Calu3 (cell line): ENCODE measurements around the gene IGF2. TPM values are rescaled to one million over a fixed set of nuclear protein-coding genes. Genes with fewer than 3 reads are reported as not detected.

Experiments used
- BruUV-seq: library from RNA; stranded (reverse); fragments of 400-500 nt; replicated peaks from 2 replicates; lab custom pipeline; 2021; lab: Mats Ljungman, UMichigan
- CTCF ChIA-PET: fragments of 300-600 bp; sonication (Branson Sonifier 250); formaldehyde crosslinking; loops from one replicate; lab custom pipeline; 2022; ENCODE audit warnings: antibody characterized with exemption; lab: Charles Lee
- DNase-seq: peaks from one replicate; pipeline ENCODE4 v3.0.0; 2022
- H3K27ac Mint-ChIP-seq: one replicate; pipeline ENCODE4 v1.8.0; 2022; ENCODE audit warnings: mixed read lengths; ENCODE audit not compliant: unreplicated experiment
- H3K27me3 Mint-ChIP-seq: one replicate; pipeline ENCODE4 v1.8.0; 2022; ENCODE audit warnings: mixed read lengths; ENCODE audit not compliant: unreplicated experiment
- H3K36me3 Mint-ChIP-seq: one replicate; pipeline ENCODE4 v1.8.0; 2022; ENCODE audit warnings: mild to moderate bottlenecking, moderate library complexity, mixed read lengths; ENCODE audit not compliant: insufficient read depth, unreplicated experiment
- H3K4me1 Mint-ChIP-seq: one replicate; pipeline ENCODE4 v1.8.0; 2022; ENCODE audit warnings: mild to moderate bottlenecking, low read depth, mixed read lengths; ENCODE audit not compliant: unreplicated experiment
- H3K4me3 Mint-ChIP-seq: one replicate; pipeline ENCODE4 v1.8.0; 2022; ENCODE audit warnings: mild to moderate bottlenecking, low read depth, moderate library complexity, mixed read lengths; ENCODE audit not compliant: unreplicated experiment
- H3K9me3 Mint-ChIP-seq: one replicate; pipeline ENCODE4 v1.8.0; 2022; ENCODE audit warnings: low read depth, mixed read lengths; ENCODE audit not compliant: unreplicated experiment
- intact Hi-C: fragments of 100-400 bp; cut with micrococcal nuclease; formaldehyde crosslinking; loops from one replicate; pipeline ENCODE4 v1.10.0; 2022; ENCODE audit not compliant: unreplicated experiment
- total RNA-seq: library from RNA; stranded (reverse); gene quantifications from 2 replicates; pipeline ENCODE4 v1.2.3, GENCODE V29; 2022
- TF ChIP-seq, protein P1 (sequence below): fragments of 200-600 bp; IDR thresholded peaks from one replicate; pipeline ENCODE4 v1.8.0; 2022; ENCODE audit warnings: antibody characterized with exemption; ENCODE audit not compliant: unreplicated experiment

Gene IGF2
- total RNA-seq, 1 experiment from 2014 or later, result 0.45 TPM

DNA sequence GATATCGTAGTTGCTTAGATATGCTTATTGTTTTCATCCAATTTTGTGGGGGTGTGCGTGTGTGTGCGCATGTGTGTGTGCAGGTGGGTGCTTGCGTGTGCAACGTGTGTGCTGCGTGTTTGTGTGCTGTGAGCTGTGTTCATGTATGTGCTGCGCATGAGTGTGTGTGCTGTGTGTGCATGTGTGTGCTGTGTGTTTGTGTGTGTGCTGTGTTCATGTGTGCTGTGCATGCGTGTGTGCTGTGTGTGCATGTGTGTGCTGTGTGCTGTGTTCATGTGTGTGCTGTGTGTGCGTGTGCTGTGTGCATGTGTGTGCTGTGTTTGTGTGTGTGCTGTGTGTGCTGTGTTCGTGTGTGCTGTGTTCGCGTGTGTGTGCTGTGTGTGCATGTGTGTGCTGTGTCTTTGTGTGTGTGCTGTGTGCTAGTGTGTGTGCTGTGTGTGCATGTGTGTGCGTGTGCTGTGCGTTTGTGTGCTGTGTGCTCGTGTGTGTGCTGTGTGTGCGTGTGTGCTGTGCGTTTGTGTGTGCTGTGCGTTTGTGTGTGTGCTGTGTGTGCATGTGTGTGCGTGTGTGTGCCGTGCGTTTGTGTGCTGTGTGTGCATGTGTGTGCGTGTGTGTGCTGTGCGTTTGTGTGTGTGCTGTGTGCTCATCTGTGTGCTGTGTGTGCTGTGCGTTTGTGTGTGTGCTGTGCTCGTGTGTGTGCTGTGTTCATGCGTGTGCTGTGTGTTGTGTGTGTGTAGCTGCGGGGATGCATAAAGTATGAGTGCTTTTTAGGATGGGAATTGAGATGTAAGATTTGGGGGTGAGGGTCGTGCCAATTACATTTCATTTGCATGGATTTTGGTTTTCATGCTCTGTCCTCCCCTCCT lies 7.6 kb downstream of the IGF2 start:
- no peak for DNase-seq
- H3K27ac Mint-ChIP-seq, result no peak overlapping the region
- H3K27me3 Mint-ChIP-seq, result peaks cover 76% of the 10 kb centered on the region
- H3K36me3 Mint-ChIP-seq, result no peaks in the 10 kb centered on the region
- TF ChIP-seq, protein P1, sequence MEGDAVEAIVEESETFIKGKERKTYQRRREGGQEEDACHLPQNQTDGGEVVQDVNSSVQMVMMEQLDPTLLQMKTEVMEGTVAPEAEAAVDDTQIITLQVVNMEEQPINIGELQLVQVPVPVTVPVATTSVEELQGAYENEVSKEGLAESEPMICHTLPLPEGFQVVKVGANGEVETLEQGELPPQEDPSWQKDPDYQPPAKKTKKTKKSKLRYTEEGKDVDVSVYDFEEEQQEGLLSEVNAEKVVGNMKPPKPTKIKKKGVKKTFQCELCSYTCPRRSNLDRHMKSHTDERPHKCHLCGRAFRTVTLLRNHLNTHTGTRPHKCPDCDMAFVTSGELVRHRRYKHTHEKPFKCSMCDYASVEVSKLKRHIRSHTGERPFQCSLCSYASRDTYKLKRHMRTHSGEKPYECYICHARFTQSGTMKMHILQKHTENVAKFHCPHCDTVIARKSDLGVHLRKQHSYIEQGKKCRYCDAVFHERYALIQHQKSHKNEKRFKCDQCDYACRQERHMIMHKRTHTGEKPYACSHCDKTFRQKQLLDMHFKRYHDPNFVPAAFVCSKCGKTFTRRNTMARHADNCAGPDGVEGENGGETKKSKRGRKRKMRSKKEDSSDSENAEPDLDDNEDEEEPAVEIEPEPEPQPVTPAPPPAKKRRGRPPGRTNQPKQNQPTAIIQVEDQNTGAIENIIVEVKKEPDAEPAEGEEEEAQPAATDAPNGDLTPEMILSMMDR, result no peak
- CTCF ChIA-PET, result no interaction called here
- intact Hi-C loops, result no loop called here
- no peak overlapping the region for H3K4me3 Mint-ChIP-seq
- H3K4me1 Mint-ChIP-seq, result no peaks in the 10 kb centered on the region
- peaks cover 3% of the 10 kb centered on the region for H3K9me3 Mint-ChIP-seq
- BruUV-seq, result no TSS peak

DNA sequence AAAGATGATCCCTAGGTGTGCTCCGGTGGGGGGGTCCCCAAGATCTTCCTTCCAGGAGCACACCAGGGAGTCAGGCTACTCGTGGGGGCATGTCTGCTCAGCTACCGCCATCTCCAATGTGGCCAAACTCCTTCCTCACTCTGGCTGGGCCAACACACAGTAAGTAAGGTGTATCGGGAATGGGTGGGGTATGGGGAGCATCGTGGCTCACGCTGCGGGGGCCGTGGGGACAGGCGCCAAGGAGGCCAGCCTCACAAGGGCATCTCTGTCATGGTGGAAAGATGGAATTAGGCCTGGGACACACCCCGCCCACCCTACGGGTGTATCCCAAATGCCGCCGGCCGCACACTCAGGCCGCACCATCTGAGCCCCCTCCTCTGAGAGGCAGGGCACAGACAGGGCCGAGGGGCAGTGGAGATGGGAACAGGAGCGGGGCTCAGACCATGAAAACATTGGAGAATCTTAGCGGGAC lies 8.3 kb downstream of the IGF2 start:
- H3K4me1 Mint-ChIP-seq, result no peaks in the 10 kb centered on the region
- peaks cover 3% of the 10 kb centered on the region for H3K9me3 Mint-ChIP-seq
- no peak overlapping the region for H3K4me3 Mint-ChIP-seq
- TF ChIP-seq, protein P1, result no peak
- CTCF ChIA-PET, result no interaction called here
- intact Hi-C loops, result no loop called here
- H3K36me3 Mint-ChIP-seq, result no peaks in the 10 kb centered on the region
- BruUV-seq, result no TSS peak
- no peak for DNase-seq
- no peak overlapping the region for H3K27ac Mint-ChIP-seq
- H3K27me3 Mint-ChIP-seq, result peaks cover 73% of the 10 kb centered on the region

DNA sequence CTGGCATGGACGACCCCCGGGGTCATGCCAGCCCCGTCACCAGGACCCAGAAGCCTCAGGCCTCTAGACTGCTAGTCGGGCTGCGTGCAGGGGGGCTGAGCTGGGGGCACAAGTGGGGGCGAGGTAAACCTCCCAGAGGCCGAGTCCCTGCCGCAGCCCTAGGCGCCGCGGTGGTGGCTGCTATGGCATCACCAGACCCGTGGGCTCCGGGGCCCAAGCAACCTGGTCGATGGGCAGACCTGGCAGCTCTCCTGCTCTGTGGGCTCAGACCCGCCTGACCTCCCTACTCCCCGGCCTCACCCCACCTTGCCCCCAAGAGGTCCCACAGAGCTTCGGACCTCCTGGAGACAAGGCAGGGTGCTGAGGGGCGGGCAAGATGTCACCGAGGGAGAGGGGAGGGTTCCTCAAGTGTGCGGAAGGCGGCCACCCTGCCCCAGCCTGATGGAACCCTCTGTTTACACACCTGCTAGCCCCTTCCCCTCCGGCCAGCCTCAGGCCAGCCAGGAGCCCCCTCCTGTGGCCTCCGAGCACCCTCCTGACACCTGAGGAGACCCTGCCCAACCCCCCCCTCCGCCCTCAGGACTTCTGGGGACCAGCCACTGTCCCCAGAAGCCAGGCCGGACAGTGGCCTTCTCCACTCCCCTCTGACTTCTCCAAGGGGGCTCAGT lies 9.4 kb downstream of the IGF2 start:
- no peak overlapping the region for H3K4me3 Mint-ChIP-seq
- DNase-seq, result no peak
- intact Hi-C loops, result no loop called here
- H3K9me3 Mint-ChIP-seq, result peaks cover 3% of the 10 kb centered on the region
- TF ChIP-seq, protein P1, result no peak
- peaks cover 73% of the 10 kb centered on the region for H3K27me3 Mint-ChIP-seq
- H3K36me3 Mint-ChIP-seq, result no peaks in the 10 kb centered on the region
- CTCF ChIA-PET, result no interaction called here
- no peaks in the 10 kb centered on the region for H3K4me1 Mint-ChIP-seq
- no TSS peak for BruUV-seq
- no peak overlapping the region for H3K27ac Mint-ChIP-seq

DNA sequence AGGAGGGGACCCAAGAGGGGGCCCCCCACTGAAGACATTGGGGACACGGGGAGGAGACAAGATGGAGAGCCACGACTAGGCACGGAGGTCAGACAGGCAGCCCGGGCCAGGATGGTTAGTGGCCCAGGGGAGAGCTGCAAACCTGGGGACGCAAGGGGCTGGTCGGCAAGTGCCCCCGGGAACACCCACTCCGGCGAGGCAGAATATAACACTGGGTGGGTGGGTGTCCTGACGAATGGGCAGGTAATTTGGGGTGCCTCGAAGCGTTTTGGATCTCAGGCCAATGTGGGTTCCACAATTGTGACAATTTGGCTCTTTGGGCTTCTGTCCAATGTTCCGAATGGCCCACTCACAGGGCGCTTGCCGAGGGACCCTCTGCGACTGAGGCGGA lies 9.9 kb downstream of the IGF2 start:
- Mint-ChIP-seq H3K27me3 (peaks cover 73% of the 10 kb centered on the region), H3K4me3 (no peak overlapping the region), H3K36me3 (no peaks in the 10 kb centered on the region), H3K9me3 (peaks cover 3% of the 10 kb centered on the region), H3K27ac (no peak overlapping the region), H3K4me1 (no peaks in the 10 kb centered on the region)
- TF ChIP-seq, protein P1, result no peak
- CTCF ChIA-PET, result interaction anchor here (0.6 kb wide), 1 partner anchor 52 kb away, joined by 3 read pairs; no protein-coding TSS in a partner anchor
- intact Hi-C loops, result no loop called here
- no TSS peak for BruUV-seq
- DNase-seq, result no peak
